ENCODE data around the gene LAD1.

LAD1 gene

GRCh38 chr1:201336711-201337450 lies 62.2 kb downstream of the LAD1 start:
- DNase-seq (ENCODE audit: low spot score), result no peak
- TF ChIP-seq CTCF (IDR thresholded peaks at IDR 0.05; ENCODE audit: extremely low read depth, missing control alignments), result no peak

- no peak for DNase-seq (ENCODE audit: low spot score)
- TF ChIP-seq CTCF (IDR thresholded peaks at IDR 0.05; ENCODE audit: extremely low read depth, missing control alignments), result no peak
Measured at GRCh38 chr1:201335901-201336300, 63.2 kb downstream of the LAD1 start.

- no peak for DNase-seq (ENCODE audit: low spot score)
- TF ChIP-seq CTCF (IDR thresholded peaks at IDR 0.05; ENCODE audit: extremely low read depth, missing control alignments), result no peak
Measured at GRCh38 chr1:201335174-201335870, 63.8 kb downstream of the LAD1 start.

- no peak for TF ChIP-seq CTCF (IDR thresholded peaks at IDR 0.05; ENCODE audit: extremely low read depth, missing control alignments)
- no peak for DNase-seq (ENCODE audit: low spot score)
Measured at GRCh38 chr1:201334325-201335173, 64.6 kb downstream of the LAD1 start.

GRCh38 chr1:201332616-201333335 lies 66.3 kb downstream of the LAD1 start:
- no peak for TF ChIP-seq CTCF (IDR thresholded peaks at IDR 0.05; ENCODE audit: extremely low read depth, missing control alignments)

GRCh38 chr1:201332021-201332420 lies 67.1 kb downstream of the LAD1 start:
- no peak for TF ChIP-seq CTCF (IDR thresholded peaks at IDR 0.05; ENCODE audit: extremely low read depth, missing control alignments)
- DNase-seq (ENCODE audit: low spot score), result no peak

More at GRCh38 chr1:201332616-201333335, 66.3 kb downstream of the LAD1 start:
- DNase-seq (ENCODE audit: low spot score), result no peak

Data from GM20000 (cell line).